ENCODE measurements around the gene NLGN1.

Gene NLGN1

DNA sequence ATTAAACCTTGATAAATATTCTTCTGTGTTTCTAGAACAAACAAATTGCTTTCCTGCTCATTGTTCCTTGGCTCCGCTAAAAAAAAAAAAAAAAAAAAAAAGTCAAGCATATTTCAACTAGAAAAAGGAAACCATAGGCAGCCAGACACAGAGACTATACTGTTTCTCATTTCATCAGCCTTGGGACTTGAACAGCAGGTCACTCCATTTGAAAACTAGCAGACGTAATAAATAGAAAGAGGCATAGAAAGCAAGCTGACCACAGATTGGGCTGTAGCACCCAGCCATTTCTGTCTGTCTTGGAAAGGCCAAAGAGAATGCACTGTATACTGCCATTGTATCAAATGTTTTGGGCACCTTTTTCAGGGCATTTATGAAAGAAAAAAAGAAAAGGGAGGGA is 697.1 kb downstream of the NLGN1 start:
- no peak for DNase-seq (ENCODE audit: low read depth in 2 of 2)

DNA sequence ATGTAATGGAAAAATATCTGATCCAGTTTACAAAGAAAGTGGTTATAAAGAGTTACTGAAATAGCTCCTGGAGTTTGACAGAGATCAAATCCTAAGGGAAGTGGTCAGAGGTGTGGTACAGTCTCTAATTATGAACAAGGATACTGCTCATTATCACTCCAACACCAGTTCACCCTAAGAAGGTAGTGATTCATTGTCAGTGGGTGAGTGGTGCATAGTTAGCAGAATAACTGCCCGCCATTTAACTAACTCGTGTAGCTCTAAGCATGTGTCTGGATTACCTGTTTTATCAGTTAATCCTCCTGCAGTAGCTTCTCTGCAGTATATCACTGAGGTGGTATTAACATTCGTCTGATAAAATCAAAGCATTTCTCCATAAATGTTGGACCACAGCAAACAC is 700.1 kb downstream of the NLGN1 start:
- DNase-seq (ENCODE audit: low read depth in 2 of 2): no peak

DNA sequence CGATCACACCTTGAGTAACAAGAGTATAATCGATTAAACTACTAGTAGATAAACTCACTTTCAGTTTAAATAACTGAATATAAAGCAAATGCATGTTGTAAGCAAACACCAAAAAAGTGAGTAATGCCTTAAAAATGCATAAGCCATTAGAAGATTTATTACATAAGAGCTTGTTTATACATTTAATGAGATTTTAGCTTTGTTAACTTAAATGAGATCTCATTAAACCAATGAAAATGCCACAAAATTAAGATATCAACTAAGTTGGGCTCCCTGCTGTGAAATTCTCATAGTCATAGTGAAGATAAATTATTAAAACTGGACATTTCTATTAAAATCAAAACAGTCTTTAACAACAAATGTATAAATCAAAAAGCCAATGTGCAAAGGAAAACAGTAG is 701.2 kb downstream of the NLGN1 start:
- DNase-seq (ENCODE audit: low read depth in 2 of 2): no peak

DNA sequence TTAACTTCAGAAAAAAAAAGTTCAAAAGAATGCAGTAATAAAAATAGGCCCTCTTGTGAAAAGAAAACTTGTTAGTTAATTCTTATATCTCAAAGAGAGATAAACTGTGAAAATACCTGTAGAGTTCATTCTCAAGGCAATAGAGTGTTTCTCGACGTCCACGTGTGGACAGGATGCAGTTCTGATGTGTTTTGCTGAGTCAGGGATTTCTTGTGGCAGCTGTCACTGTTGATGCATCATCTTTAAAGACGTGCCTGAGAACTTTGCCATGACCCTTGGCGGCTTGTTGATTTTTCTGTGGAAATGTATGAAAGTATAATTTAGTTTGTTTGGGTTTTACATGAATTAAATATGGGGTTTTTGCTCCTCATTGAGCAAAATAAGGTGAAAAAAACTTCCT is 702.2 kb downstream of the NLGN1 start:
- DNase-seq (ENCODE audit: low read depth in 2 of 2): no peak

DNA sequence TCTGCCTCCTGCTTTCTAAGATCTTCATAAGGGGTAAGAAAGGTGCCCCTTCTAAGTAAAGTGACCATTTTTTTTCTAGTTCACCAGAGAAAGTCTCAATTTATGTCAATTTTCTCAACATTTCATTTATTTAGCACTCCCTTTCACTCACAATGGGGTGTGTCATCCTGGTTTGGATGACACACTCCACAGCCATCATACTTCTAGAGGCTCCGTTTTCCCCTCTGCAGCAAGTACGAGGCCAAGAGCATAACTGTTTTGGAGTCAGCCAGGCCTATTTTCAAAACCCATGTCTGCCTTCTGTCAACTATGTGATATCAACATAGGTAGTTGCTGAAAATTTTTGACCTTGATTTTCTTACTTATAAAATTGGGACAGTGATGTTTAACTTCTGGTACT is 703.2 kb downstream of the NLGN1 start:
- no peak for DNase-seq (ENCODE audit: low read depth in 2 of 2)

DNA sequence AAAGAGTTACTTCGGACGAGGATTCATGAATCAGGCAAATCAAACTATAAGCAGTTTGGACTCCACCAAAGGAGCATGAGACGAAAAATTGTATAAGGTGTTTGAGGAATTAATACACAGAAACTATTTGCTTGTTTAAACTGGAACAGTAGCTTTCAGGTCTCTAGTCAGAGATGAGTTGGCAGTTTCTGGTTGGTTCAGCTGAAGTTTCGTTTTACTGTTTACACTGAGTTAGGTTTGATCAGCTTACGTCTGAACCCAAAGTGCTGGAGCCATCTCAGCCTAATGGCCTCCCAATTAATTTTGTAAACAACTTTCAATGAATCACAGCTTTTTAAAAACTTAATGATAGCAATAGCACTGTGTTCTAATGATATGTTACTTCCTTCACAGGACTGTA is 703.7 kb downstream of the NLGN1 start:
- DNase-seq (ENCODE audit: low read depth in 2 of 2): no peak

DNA sequence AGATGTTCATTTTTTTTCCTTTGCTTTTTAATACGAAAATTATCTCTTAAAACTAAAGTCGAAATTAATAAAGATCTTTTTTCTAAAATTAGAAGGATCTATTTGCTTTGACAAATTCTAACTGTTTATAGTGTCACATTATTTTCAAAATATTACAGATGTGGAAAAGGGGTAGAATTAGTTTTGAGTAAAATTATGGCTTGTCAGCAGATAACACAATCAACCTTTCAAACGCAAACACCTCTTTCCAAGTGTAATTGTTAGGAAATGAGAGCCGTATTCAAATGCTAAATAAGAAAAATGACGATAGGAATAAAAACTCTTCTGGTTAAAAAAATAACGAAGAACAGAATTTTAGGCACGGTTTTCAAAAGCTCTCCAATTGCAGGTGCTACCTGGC is 704.7 kb downstream of the NLGN1 start:
- DNase-seq (ENCODE audit: low read depth in 2 of 2): no peak

DNA sequence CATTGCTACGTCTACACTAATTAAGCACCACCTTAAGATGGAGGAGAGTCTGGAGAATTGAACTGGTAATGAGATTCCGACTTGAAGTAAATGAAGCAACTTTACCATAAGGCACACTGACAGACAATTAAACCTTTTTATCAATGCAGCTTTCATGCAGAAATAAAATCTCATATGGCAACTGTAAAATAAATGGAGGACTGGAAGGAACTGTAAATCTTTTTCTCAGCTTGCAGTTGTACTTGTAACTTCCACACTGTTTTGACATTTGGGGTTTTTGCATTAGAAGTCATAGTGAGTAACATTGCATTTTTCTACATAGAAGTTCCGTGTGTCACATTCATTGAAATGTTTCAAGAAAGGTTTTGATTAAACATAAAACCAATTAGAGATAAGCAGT is 705.3 kb downstream of the NLGN1 start:
- no peak for DNase-seq (ENCODE audit: low read depth in 2 of 2)

DNA sequence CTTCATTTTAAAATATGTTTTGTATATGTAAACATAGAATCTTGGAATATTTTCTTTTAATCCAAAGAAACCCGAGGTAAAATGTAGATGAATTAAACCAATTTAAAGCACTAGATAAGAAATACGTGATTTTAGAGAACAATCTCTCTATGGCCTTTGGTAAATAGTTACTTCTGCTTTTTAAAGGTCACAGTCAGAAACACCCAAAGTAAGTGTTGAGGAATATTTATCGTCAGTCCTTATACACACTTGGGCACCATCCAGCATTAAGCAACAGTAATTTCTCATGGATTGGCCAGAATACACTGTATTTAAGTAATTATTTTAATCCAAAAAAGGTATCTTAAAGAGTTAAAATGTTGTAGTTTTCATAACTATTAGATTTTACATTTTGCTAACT is 713.2 kb downstream of the NLGN1 start:
- DNase-seq (ENCODE audit: low read depth in 2 of 2): no peak

DNA sequence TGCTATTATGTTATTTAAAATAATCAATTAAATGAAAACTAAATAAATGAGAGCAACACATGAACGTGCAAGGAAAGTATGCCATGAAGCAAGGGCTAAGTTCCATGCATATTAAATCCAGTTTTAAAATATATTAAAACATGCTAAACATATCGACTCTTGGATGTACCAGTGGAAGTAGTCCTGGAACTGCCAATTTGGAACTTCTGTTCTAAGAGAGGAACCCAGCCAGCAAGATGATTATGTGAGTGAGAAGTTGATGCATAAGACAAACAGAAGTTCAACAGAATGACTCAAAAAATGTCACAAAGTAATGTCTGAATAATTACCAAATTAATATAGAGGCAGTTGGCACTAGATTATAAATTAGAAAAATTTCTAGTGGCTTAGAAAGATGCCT is 714.2 kb downstream of the NLGN1 start:
- DNase-seq (ENCODE audit: low read depth in 2 of 2): no peak

DNA sequence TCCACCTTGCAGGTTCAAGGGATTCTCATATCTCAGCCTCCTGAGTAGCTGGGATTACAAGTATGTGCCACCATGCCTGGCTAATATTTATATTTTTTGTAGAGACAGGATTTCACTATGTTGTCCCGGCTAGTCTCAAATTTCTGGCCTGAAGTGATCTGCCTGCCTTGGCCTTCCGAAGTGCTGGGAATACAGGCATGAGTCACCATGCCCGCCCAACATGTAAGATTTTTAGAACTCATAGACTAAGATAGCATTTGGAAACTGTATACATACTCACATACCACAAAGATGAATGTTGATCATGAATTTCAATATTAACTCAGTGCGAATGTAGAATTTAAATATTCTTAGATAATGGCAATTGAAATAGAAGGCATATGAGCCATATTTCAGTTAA is 718.9 kb downstream of the NLGN1 start:
- DNase-seq (ENCODE audit: low read depth in 2 of 2): no peak

DNA sequence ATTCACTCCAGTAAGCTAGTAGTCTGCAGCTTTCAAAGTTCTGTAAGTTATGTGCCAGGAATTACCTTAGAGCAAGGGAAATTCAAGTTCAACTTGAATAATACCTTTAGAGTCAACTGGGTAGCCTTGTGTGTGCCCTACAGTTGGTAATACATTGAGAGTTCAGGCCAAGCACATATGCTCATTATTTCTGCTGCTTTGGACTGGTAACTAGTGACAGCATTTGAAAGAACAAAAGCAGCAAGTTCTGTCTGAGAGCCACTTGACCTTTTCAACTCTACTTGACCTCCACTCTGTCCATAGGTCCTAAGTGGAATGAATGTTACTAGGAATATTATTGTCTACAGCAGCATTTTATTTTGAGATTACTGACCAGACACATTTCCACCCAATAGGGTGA is 723.5 kb downstream of the NLGN1 start:
- no peak for DNase-seq (ENCODE audit: low read depth in 2 of 2)

DNA sequence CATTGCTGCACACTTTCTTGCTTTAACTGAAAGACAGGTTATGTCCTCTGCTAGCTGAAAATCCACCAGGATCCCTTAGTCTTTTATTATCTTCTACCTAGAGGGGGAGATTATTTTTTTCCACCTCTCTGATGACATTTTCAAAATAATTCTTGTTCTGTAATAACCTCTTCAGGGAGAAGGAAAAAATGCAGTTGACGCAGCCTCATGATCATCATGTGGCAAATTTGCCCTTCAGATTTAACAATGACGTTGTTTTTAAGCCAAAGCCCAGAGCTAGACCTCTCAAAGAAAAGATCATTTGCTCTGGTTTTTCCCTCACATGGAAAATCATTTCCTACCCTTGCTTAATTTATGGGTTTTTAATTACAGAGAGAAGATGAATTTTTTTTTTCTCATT is 724.9 kb downstream of the NLGN1 start:
- DNase-seq (ENCODE audit: low read depth in 2 of 2): no peak

DNA sequence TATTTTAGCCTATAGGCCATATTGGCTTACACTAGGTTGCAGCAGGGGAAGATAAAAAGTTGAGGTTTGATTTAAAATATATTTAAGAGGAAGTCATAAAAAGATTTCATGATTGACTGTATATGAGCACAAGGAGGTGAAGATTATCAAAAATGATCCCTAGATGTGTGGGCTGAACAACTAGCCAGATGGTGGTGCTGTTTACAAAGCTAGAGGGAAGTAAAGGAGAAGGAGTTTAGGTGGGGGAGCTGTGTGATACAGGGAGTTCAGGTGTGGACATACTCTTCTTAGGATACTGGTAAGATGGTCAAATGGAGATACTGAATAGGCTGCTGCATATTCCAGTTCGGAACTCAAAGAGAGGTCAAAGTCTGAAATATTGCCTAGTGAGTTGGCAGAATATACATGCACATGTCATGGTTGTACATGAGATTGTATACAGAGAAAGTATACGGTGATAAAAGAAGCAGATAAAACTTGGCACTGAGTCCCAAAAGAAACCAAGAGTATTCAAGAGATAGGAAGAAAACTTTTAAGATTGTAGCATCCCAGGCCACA is 727.8 kb downstream of the NLGN1 start:
- no peak for DNase-seq (ENCODE audit: low read depth in 2 of 2)

DNA sequence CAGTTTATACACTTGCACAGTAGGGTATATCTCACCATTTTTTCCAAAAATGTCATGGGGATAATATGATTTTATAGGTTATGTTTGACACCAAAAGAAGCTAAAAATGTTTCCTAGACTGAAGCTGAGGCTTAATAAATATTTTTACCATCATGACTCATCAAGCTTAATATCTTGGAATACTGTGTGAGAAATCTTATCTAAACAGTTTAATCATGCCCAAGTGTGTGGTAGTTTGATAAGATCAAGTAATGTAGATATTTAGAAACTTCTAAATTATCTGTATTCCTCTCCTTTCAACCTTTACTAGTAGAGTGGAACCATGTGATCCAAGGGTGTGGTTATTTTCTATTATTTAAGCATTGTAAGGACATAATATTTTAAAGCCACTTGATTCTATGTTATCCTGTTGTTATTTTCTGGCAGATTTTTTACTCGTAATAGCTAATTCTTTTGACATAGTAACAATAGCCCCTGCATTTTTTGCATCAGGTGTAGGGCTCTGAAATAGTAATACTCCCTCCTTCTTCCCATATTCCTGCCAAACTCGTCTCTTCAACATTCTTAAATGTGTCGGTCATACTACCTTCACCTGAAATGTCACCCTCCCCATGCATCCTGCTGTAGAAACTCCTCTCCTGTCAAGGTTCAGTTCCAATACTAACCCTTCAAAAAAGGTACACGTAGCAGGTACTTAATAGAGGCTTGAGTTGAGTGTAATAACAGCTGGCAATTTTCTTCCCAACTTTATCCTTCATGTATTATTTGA is 729.6 kb downstream of the NLGN1 start:
- DNase-seq (ENCODE audit: low read depth in 2 of 2): no peak

DNA sequence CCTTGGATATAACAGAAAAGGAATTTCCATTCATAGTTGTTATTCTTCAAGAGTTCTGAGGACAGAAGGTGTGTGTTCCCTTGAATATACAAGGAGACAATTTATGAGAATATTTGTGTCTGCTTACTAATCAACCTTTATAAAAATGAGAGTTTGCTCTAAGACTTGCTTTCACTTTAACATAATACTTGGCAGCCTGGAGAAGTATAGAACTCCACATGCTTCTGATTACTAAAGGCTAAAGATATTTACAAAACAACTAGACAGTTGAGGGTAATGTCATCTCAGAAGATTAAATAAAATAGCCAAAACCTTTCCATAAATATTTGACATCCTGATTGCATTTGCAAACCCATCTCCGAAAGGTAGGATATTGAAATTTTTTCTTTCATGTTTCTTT is 734.5 kb downstream of the NLGN1 start:
- no peak for DNase-seq (ENCODE audit: low read depth in 2 of 2)

DNA sequence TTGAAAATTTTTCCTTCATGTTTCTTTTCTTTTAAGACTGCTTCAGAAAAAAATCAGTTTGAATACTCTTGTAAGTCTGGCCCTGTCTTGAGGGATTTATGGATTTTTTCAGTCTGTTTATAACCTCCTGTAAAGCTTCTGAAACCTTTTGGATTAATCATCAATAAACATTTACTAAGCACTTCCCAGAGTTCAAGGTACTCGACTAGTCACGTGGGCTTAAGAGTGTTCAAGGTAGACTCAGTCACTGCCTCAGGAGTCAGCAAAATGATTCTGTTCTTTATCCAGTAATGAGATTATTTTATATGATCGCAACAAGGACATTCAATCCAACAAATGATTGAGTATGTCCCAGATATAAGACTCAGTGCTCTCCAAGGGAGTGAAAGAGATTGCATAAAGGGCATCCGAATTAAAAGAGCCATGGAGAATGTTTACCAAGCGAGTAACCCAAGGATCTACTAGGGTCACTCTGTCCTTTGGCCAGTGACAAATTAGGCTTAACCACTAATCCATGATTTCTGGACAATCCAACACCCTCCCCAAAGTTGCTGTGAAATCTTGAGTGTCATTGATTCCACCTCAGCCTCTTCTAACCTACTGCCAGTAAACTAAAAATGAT is 735.0 kb downstream of the NLGN1 start:
- no peak for DNase-seq (ENCODE audit: low read depth in 2 of 2)

DNA sequence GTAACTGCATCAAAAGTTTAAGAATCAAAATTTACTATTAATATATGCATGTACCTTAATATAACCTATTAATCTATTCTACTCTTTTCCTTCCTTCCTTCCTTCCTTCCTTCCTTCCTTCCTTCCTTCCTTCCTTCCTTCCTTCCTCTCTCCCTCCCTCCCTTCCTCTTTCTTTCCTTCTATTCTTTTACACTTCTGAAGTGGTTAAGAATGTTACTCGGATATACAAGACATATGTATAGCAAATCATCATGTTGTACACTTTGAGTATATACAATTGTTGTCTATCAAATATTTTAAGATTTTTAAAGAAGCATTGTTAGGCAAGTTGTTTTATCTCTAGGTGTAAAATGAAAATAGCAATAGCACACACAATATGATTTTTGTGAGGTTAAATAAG is 748.5 kb downstream of the NLGN1 start:
- DNase-seq (ENCODE audit: low read depth in 2 of 2): no peak

DNA sequence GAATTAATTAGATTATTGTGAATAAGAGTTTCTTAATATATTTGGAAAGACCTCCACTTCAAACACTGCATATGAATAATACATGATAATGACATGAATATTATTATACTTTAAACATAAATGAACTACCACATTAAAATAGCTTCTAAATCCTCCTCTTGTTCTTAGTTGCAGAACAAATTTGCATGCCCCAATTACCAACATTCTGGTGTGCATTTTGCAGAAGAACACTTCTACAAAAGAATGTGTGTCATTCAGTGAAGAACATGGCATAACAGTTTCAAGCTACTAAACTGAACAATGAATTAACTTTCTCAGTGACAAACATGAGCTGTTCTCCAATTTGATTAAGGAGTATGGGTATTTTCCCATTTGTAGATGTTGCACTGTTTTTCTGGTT is 750.3 kb downstream of the NLGN1 start:
- no peak for DNase-seq (ENCODE audit: low read depth in 2 of 2)

DNA sequence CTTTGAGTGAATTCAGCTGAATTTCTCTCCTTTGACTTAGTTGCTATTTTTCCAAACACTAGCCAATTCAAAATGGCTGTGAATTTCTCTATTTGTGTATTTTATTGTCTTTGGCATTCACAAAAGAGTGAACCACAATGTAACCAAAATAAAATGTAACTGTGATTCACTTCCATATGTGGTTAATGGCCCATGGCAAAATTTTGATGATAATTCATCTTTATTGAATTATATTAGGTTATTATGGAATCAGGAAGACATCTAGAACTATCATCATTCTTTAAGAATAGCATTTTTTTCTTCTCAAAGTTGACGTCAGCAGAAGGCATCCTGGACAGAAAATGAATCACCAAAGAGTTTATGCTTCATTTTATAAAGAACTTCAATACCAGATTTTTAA is 756.3 kb downstream of the NLGN1 start:
- DNase-seq (ENCODE audit: low read depth in 2 of 2): no peak

DNA sequence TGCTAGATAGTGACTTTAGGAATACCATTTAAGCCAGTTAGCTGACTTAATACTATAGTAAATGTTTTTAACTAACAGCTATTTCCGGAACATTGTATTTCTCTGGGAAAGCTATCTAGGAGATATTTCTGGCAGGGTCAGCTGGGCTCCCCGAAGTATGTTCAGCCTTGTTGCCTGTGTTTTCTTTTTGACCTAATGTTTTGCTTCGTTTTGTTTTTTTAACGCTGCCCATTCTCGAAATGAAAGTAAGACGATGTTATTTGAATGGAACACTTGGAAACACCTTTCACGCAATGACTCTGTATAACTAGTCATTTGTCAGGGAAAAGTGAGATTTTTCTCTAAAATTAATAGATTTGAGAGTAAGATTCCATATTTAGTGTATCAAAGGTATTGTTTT is 758.7 kb downstream of the NLGN1 start:
- no peak for DNase-seq (ENCODE audit: low read depth in 2 of 2)

DNA sequence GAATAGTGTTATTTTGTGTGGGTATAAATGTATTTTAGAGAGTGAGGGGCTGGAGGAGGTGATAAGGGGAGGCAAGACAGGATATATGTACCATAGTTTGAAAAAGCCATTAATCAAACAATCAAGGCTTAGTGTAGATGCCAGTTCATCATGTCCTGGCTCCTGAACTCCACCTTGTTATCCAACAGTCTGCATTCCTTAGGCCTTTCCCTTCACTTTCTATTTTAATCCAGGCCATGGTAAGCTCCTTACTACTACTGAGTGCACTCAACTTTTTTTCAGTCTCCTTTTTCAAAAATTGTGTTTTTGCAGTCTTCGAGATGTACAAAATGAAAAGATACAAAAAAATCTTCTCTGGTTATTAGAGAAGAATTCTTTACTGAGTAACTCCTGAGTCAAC is 761.1 kb downstream of the NLGN1 start:
- no peak for DNase-seq (ENCODE audit: low read depth in 2 of 2)

DNA sequence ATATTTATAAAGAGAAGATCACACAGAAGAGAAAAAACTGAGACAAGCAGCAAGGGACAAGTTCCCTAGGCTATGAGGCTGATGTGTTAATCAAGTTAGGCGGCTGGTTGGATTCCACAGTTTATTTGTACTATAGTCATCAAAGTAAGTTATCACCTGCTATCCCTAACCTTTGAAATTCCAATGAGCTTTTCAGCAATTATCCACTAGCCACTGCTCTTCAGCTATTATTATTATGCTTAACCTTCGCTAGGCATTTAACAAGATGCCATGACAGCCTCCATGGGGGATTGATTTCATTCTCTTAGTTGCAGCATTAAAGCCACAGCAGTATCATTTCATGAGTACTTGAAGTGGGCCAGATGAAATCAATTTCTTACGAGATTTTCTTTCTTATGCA is 762.1 kb downstream of the NLGN1 start:
- DNase-seq (ENCODE audit: low read depth in 2 of 2): no peak

DNA sequence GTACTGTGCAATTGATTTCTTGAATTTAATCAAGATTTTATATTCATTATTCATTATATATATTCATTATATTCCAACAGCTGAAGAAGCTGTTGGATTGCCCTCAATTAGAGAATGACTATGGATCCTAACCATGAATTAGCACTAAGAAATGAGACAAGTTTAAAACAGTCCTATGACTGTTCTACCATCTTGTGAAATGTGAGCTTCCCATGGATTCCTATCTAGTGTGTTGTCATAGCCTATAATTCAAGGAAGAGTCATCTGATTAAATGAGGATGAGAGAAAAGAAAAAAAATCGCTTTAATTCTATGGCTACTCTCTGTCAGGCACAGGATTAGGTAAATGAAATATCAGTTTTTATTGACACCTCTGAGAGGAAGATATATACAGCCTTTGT is 765.0 kb downstream of the NLGN1 start:
- no peak for DNase-seq (ENCODE audit: low read depth in 2 of 2)
